Measurements from ENCODE around the gene NLN. TPM values are rescaled to one million over a fixed set of nuclear protein-coding genes. Genes with fewer than 3 reads are reported as not detected.

NLN gene
- total RNA-seq, 4 donors from 2014 or later: 1.6 to 16.5 (median 9.0) TPM

GRCh38 chr5:65861830-65862241, 139.8 kb downstream of the NLN start:
- Histone ChIP-seq H3K4me1 (no peaks in the 10 kb centered on the region), H3K27me3 (peaks cover 92% of the 10 kb centered on the region), H3K36me3 (no peaks in the 10 kb centered on the region), H3K27ac (no peak overlapping the region), H3K4me3 (no peak overlapping the region), H3K9me3 (no peaks in the 10 kb centered on the region)
- TF ChIP-seq EP300 (IDR thresholded peaks at IDR 0.05; ENCODE audit: low read depth): no peak
- no peak for TF ChIP-seq POLR2AphosphoS5 (IDR thresholded peaks at IDR 0.05)
- TF ChIP-seq CTCF (IDR thresholded peaks at IDR 0.05): no peak
- no peak for TF ChIP-seq POLR2A (IDR thresholded peaks at IDR 0.05)
- intact Hi-C loops (cut with DNase I; ENCODE audit: low total_unique reads) (no loop called here), in situ Hi-C loops (cut with MboI; ENCODE audit: low pct_ligation_motif_present in 1 of 4, low pct_unique_long_range_greater_than_20kb in 1 of 4, low sequenced_read_pairs in 3 of 4) (no loop called here)
- 82 to 86% methylated on average over 3 of the region's 3 CpGs for WGBS, 2 donors (ENCODE audit: low coverage in 1 of 2)
- DNase-seq: no peak

- H3K4me1 ChIP-seq: no peaks in the 10 kb centered on the region
- DNase-seq: no peak
- H3K4me3 ChIP-seq: no peak overlapping the region
- peaks cover 97% of the 10 kb centered on the region for H3K27me3 ChIP-seq
- no peak for TF ChIP-seq EP300 (IDR thresholded peaks at IDR 0.05; ENCODE audit: low read depth)
- H3K36me3 ChIP-seq: no peaks in the 10 kb centered on the region
- no peaks in the 10 kb centered on the region for H3K9me3 ChIP-seq
- no peak overlapping the region for H3K27ac ChIP-seq
- intact Hi-C loops (cut with DNase I; ENCODE audit: low total_unique reads): no loop called here
- in situ Hi-C loops (cut with MboI; ENCODE audit: low pct_ligation_motif_present in 1 of 4, low pct_unique_long_range_greater_than_20kb in 1 of 4, low sequenced_read_pairs in 3 of 4): no loop called here
These were observed 140.4 kb downstream of the NLN start for GRCh38 chr5:65862384-65862783.

DNA sequence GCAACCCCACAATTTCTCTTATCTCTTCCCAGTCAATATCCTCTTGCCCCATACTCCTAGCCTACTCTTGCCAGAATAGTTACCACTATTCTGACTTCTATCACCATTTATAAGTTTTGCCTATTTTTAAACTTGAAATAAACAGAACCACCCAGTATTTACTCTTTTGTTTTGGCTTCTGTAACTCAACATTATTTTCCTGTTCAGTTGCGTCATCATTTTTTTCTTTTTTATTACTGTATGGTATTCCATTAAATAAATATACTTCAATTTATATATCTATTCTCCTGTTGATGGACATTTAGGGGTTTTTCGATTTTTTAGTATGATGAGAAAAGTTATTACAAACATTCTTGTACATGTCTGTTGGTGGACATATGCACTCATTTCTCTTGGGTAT, 141.7 kb downstream of the NLN start:
- no peak for DNase-seq
- TF ChIP-seq POLR2A (IDR thresholded peaks at IDR 0.05) (no peak), CTCF (IDR thresholded peaks at IDR 0.05) (no peak), EP300 (IDR thresholded peaks at IDR 0.05; ENCODE audit: low read depth) (no peak), POLR2AphosphoS5 (IDR thresholded peaks at IDR 0.05) (no peak)
- in situ Hi-C loops (cut with MboI; ENCODE audit: low pct_ligation_motif_present in 1 of 4, low pct_unique_long_range_greater_than_20kb in 1 of 4, low sequenced_read_pairs in 3 of 4): no loop called here
- 82 to 91% methylated on average over 2 of the region's 2 CpGs for WGBS, 2 donors (ENCODE audit: low coverage in 1 of 2)
- Histone ChIP-seq H3K36me3 (no peaks in the 10 kb centered on the region), H3K4me1 (no peaks in the 10 kb centered on the region), H3K9me3 (no peaks in the 10 kb centered on the region), H3K27ac (no peak overlapping the region), H3K4me3 (no peak overlapping the region), H3K27me3 (peaks cover 91% of the 10 kb centered on the region)
- intact Hi-C loops (cut with DNase I; ENCODE audit: low total_unique reads): no loop called here

GRCh38 chr5:65866837-65867521, 145.0 kb downstream of the NLN start:
- Histone ChIP-seq H3K4me3 (no peak overlapping the region), H3K36me3 (no peaks in the 10 kb centered on the region), H3K27ac (no peak overlapping the region), H3K4me1 (no peaks in the 10 kb centered on the region), H3K9me3 (no peaks in the 10 kb centered on the region), H3K27me3 (peaks cover 80% of the 10 kb centered on the region)
- in situ Hi-C loops (cut with MboI; ENCODE audit: low pct_ligation_motif_present in 1 of 4, low pct_unique_long_range_greater_than_20kb in 1 of 4, low sequenced_read_pairs in 3 of 4): no loop called here
- no peak for DNase-seq
- TF ChIP-seq POLR2AphosphoS5 (IDR thresholded peaks at IDR 0.05) (no peak), POLR2A (IDR thresholded peaks at IDR 0.05) (no peak), CTCF (IDR thresholded peaks at IDR 0.05) (no peak), EP300 (IDR thresholded peaks at IDR 0.05; ENCODE audit: low read depth) (no peak)
- intact Hi-C loops (cut with DNase I; ENCODE audit: low total_unique reads): no loop called here
- WGBS, 2 donors (ENCODE audit: low coverage in 1 of 2): 45 to 51% methylated on average over 2 to 6 of the region's 6 CpGs
